Gastrocnemius medialis (tissue), 4 donors: ENCODE results near the gene PLPP4.

Experiments
- CTCF ChIP-seq, 5 experiments: fragments of 450-650 bp in 3 of 5; fragments of 200-600 bp in 2 of 5; sonication (generic) in 2 of 5; IDR thresholded peaks in 4 of 5; conservative IDR thresholded peaks in 1 of 5; 1 replicate in 4 of 5; 2 replicates in 1 of 5; pipeline ENCODE4 v1.5.1; 2016 to 2019; ENCODE audit warnings: antibody characterized with exemption in 5 of 5, mild to moderate bottlenecking in 3 of 5, moderate library complexity in 3 of 5
- POLR2A ChIP-seq, 2 donors: fragments of 450-650 bp; IDR thresholded peaks; one replicate each; pipeline ENCODE4 v1.6.1; 2017; ENCODE audit warnings: antibody characterized with exemption in 2 of 2, mild to moderate bottlenecking in 2 of 2, moderate library complexity in 2 of 2

- TF ChIP-seq CTCF (IDR thresholded peaks at IDR 0.05 in 4 of 5, conservative IDR thresholded peaks at IDR 0.05 in 1 of 5) = no peak
- TF ChIP-seq POLR2A (IDR thresholded peaks at IDR 0.05) = no peak
Measured at GRCh38 chr10:120548210-120548609, 91.2 kb downstream of the PLPP4 start.
